Cardiac muscle cell (in vitro differentiated cells and primary cell): ENCODE data around the gene ARHGAP45. TPM values are rescaled to one million over a fixed set of nuclear protein-coding genes. Genes with fewer than 3 reads are reported as not detected.

ENCODE experiments used
- DNase-seq, 2 donors: peaks; one replicate each; pipeline versions ENCODE4 v3.0.0 to v3.0.0-alpha.2; 2010 to 2017; ENCODE audit warnings: low read depth in 1 of 2, low spot score in 1 of 2
- H3K27ac ChIP-seq: fragments of 200-600 bp; sonication (generic); 2 replicates; pipeline ENCODE4 v1.5.1; 2016
- H3K27me3 ChIP-seq: fragments of 200-600 bp; sonication (generic); 2 replicates; pipeline ENCODE4 v1.6.0; 2016; ENCODE audit warnings: control low read depth
- H3K36me3 ChIP-seq: fragments of 200-600 bp; sonication (generic); 2 replicates; pipeline ENCODE4 v1.5.1; 2016; ENCODE audit warnings: control low read depth
- H3K4me1 ChIP-seq: fragments of 200-600 bp; sonication (generic); 2 replicates; pipeline ENCODE4 v1.8.1; 2017; ENCODE audit warnings: low read depth, mild to moderate bottlenecking, mixed run types
- H3K4me3 ChIP-seq: fragments of 200-600 bp; sonication (generic); 2 replicates; pipeline ENCODE4 v1.5.1; 2016; ENCODE audit warnings: mild to moderate bottlenecking
- H3K9me3 ChIP-seq: fragments of 200-600 bp; sonication (generic); 2 replicates; pipeline ENCODE4 v1.5.1; 2017; ENCODE audit warnings: low read depth, mild to moderate bottlenecking, control low read depth
- polyA plus RNA-seq: library from polyadenylated mRNA; unstranded; fragments of >200 nt; fragmentation: Nextera tagmentation; extraction: Ambion mirVana; gene quantifications from 2 replicates; pipeline ENCODE4 v1.2.1, GENCODE V29; 2016
- total RNA-seq: library from RNA; depleted of rRNA; stranded (reverse); fragments of >200 nt; gene quantifications from 2 replicates; pipeline ENCODE4 v1.2.3, GENCODE V29; 2016
- TF ChIP-seq, protein P1 (sequence below): IDR thresholded peaks from 2 replicates; pipeline ENCODE4 v1.5.1; 2012; ENCODE audit warnings: low read depth, mild to moderate bottlenecking, low read length

ARHGAP45 gene
- total and polyA plus RNA-seq, 2 experiments from 2014 or later, result 67.5 to 88.6 TPM

- Histone ChIP-seq H3K4me1 (peaks cover 5% of the 10 kb centered on the region), H3K27ac (no peak overlapping the region), H3K36me3 (peaks cover 24% of the 10 kb centered on the region), H3K9me3 (no peaks in the 10 kb centered on the region), H3K4me3 (no peak overlapping the region), H3K27me3 (no peaks in the 10 kb centered on the region)
- no peak for DNase-seq
- TF ChIP-seq, protein P1, sequence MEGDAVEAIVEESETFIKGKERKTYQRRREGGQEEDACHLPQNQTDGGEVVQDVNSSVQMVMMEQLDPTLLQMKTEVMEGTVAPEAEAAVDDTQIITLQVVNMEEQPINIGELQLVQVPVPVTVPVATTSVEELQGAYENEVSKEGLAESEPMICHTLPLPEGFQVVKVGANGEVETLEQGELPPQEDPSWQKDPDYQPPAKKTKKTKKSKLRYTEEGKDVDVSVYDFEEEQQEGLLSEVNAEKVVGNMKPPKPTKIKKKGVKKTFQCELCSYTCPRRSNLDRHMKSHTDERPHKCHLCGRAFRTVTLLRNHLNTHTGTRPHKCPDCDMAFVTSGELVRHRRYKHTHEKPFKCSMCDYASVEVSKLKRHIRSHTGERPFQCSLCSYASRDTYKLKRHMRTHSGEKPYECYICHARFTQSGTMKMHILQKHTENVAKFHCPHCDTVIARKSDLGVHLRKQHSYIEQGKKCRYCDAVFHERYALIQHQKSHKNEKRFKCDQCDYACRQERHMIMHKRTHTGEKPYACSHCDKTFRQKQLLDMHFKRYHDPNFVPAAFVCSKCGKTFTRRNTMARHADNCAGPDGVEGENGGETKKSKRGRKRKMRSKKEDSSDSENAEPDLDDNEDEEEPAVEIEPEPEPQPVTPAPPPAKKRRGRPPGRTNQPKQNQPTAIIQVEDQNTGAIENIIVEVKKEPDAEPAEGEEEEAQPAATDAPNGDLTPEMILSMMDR, result no peak
Measured at GRCh38 chr19:1089126-1089771, 22.3 kb downstream of the ARHGAP45 start.

DNA sequence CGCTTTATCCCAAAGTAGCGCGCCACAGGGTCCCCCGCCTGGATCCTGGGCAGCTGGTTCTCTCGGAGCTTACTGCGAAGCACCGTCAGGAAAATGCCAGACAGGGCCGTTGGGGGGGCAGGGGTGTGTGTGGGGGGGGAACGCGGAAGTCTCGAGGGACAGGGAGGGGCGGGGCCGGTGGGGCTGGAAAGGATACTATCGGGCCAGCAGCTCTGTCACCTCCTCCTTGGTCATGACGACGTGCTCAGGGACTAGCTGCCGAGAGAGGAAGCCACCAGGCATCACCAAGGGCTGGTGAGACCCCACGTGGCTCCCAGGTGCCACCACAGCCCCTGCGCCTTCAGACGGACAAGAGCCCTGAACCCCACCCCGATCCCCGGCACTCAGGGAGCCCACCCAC, 22.9 kb downstream of the ARHGAP45 start:
- Histone ChIP-seq H3K9me3 (no peaks in the 10 kb centered on the region), H3K4me1 (peaks cover 6% of the 10 kb centered on the region), H3K27ac (no peak overlapping the region), H3K36me3 (peaks cover 24% of the 10 kb centered on the region), H3K4me3 (no peak overlapping the region), H3K27me3 (no peaks in the 10 kb centered on the region)
- no peak for DNase-seq
- TF ChIP-seq, protein P1, result no peak

DNA sequence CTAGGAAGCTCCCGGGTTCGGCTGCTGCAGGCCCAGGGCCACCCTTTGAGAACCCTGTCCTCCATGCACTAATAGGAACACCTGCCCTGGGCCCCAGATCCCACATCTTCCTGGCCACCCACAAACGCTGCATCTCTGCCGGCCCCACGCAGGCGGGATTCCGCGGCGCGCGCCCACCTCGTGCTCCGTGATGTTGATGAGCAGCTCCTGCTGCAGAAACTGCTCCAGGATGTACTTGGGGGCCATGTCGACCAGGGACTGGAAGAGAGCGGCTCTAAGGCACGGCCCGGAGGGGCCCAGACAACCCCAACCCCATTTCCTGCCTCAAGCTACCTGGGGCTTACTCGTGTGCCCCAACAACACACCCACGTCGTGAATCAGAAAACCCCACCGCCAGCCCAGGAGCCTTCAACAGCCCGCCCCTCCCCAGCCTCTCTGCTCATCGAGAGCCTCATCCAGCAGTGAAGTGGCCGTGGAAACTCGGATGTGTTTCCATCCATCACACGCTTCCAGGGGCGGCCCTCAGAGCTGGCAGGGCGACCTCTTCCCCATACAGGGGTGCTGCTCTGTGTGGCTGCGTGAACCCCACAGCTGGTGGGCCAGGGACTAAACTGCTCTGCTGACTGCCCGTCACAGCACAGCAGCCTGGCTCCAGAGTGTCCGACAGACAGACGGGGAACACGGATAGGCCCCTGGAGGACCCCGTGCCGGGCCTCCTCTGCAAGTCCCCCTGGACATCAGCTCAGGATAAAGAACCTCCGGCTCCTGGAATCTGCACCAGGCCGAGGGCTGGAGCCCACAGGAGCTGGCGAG, 24.0 kb downstream of the ARHGAP45 start:
- H3K27me3 ChIP-seq, result no peaks in the 10 kb centered on the region
- H3K4me3 ChIP-seq, result no peak overlapping the region
- no peak overlapping the region for H3K27ac ChIP-seq
- DNase-seq, result no peak
- peaks cover 6% of the 10 kb centered on the region for H3K4me1 ChIP-seq
- H3K36me3 ChIP-seq, result peaks cover 24% of the 10 kb centered on the region
- no peaks in the 10 kb centered on the region for H3K9me3 ChIP-seq
- TF ChIP-seq, protein P1, result no peak

- TF ChIP-seq, protein P1, result no peak
- Histone ChIP-seq H3K36me3 (peaks cover 22% of the 10 kb centered on the region), H3K9me3 (no peaks in the 10 kb centered on the region)
Measured at GRCh38 chr19:1091544-1092175, 24.7 kb downstream of the ARHGAP45 start.

DNA sequence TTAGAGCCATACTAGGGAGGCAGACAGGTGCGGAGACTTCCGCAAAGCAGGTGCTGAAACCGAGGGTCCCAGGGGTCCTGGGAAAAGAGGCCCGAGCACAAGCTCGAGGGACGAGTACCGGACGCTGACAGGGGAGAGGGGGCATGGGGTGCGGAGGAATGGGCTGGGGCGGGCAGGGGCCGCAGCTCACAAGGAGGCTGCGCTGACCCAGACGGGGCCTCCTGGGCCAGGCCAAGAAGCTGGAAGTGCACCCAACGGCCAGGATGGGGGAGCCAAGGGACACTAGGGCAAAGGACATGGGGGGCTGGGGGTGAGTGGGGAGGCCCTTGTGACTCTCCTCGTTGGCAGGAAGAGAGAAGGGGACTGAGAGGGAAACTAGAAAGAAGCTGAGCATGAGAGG, 26.4 kb downstream of the ARHGAP45 start:
- Histone ChIP-seq H3K4me3 (no peak overlapping the region), H3K27me3 (no peaks in the 10 kb centered on the region), H3K4me1 (peaks cover 6% of the 10 kb centered on the region), H3K9me3 (no peaks in the 10 kb centered on the region), H3K36me3 (peaks cover 18% of the 10 kb centered on the region), H3K27ac (no peak overlapping the region)
- no peak for DNase-seq
- TF ChIP-seq, protein P1, result no peak

More at GRCh38 chr19:1091544-1092175, 24.7 kb downstream of the ARHGAP45 start:
- DNase-seq, result no peak
- no peak overlapping the region for H3K27ac ChIP-seq
- peaks cover 6% of the 10 kb centered on the region for H3K4me1 ChIP-seq
- no peak overlapping the region for H3K4me3 ChIP-seq
- no peaks in the 10 kb centered on the region for H3K27me3 ChIP-seq
